GM19372 (cell line): ENCODE measurements around the gene TP73.

Experiments used
- ATAC-seq: cut with Tn5 transposase; IDR thresholded peaks from one replicate; pipeline ENCODE4 v1.9.1; 2021; ENCODE audit warnings: mild to moderate bottlenecking, low read depth, moderate library complexity; ENCODE audit not compliant: unreplicated experiment

TP73 gene

GRCh38 chr1:3774946-3775489, 122.7 kb downstream of the TP73 start:
- ATAC-seq, result no peak

- no peak for ATAC-seq
These were observed 123.3 kb downstream of the TP73 start for GRCh38 chr1:3775490-3776230.

- ATAC-seq, result no peak
These were observed 124.1 kb downstream of the TP73 start for GRCh38 chr1:3776231-3776961.

GRCh38 chr1:3777078-3777547, 124.8 kb downstream of the TP73 start:
- ATAC-seq, result no peak

GRCh38 chr1:3777647-3778589, 125.6 kb downstream of the TP73 start:
- no peak for ATAC-seq

- no peak for ATAC-seq
These were observed 126.4 kb downstream of the TP73 start for GRCh38 chr1:3778590-3779264.

- no peak for ATAC-seq
These were observed 127.1 kb downstream of the TP73 start for GRCh38 chr1:3779265-3779911.

- ATAC-seq, result no peak
These were observed 127.6 kb downstream of the TP73 start for GRCh38 chr1:3779912-3780416.

- ATAC-seq, result no peak
These were observed 128.6 kb downstream of the TP73 start for GRCh38 chr1:3780901-3781300.

- ATAC-seq, result no peak
These were observed 131.5 kb downstream of the TP73 start for GRCh38 chr1:3783651-3784474.

GRCh38 chr1:3785045-3785444, 132.7 kb downstream of the TP73 start:
- no peak for ATAC-seq

GRCh38 chr1:3785456-3786157, 133.3 kb downstream of the TP73 start:
- ATAC-seq, result no peak
